ENCODE data around the gene STEAP2. TPM values are rescaled to one million over a fixed set of nuclear protein-coding genes. Genes with fewer than 3 reads are reported as not detected.

STEAP2 gene
- total RNA-seq, 2 donors from 2014 or later, result 4.0 to 11.0 TPM

DNA sequence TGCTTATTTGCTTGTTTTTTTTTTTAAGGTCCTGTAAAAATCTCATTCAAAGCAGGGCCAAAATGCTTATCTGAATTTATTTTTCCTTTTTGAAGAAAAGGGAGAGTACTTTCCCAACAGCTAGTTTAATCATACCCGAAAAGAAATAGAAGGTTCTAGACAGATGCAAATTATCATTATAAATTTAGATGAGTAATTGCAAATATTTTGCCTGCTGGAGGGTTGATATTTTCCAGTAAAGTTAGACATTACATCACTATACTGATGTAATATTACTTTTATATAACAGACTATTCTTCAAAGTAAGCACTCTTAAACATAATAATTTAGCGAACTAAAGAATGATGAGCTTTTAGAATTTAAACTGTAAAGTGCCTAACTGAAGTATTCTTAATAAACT lies 19.3 kb downstream of the STEAP2 start:
- H3K36me3 Mint-ChIP-seq (ENCODE audit: low read depth), result no peaks in the 10 kb centered on the region
- no peak overlapping the region for H3K27ac Mint-ChIP-seq
- H3K27me3 Mint-ChIP-seq (ENCODE audit: insufficient read depth), result no peaks in the 10 kb centered on the region
- H3K4me3 ChIP-seq (ENCODE audit: low read length), result no peak overlapping the region
- H3K27ac ChIP-seq (ENCODE audit: low read depth, low read length), result no peak overlapping the region
- no peak for DNase-seq
- H3K36me3 ChIP-seq (ENCODE audit: control insufficient read depth, insufficient read depth, low read length), result no peaks in the 10 kb centered on the region
- H3K9ac ChIP-seq (ENCODE audit: extremely low read depth, low read length, poor library complexity, severe bottlenecking), result no peak overlapping the region
- H3K9me3 Mint-ChIP-seq, result no peaks in the 10 kb centered on the region
- no CpG with 5 or more reads among the region's 2 CpGs for WGBS, 2 experiments (ENCODE audit: insufficient coverage in 1 of 2, insufficient read length in 1 of 2)
- peaks cover 10% of the 10 kb centered on the region for H3K4me1 ChIP-seq (ENCODE audit: control insufficient read depth, insufficient read depth, low read length)
- no peaks in the 10 kb centered on the region for H3K27me3 ChIP-seq (ENCODE audit: control insufficient read depth, insufficient read depth, low read length, poor library complexity, severe bottlenecking)
- no peak overlapping the region for H3K4me3 Mint-ChIP-seq
- no peaks in the 10 kb centered on the region for H3K9me3 ChIP-seq (ENCODE audit: control insufficient read depth, low read length)
- no peak for TF ChIP-seq CTCF (conservative IDR thresholded peaks at IDR 0.05)
- peaks cover 16% of the 10 kb centered on the region for H3K4me1 Mint-ChIP-seq

DNA sequence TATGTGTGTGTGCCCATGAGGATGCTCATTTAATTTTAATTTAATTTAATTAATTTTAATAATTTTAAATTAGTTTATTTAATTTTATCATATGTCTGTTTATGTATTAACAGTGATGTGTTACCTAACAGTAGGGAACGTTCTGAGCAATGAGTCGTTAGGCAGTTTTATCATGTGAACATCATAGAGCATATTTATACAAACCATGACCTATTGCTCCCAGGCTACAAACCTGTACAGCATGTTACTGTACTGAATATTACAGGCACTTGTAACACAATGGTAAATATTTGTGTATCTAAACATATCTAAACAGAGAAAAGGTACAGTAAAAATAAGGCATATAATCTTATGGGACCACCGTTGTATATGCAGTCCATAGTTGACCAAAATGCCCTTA lies 19.8 kb downstream of the STEAP2 start:
- H3K27me3 ChIP-seq (ENCODE audit: control insufficient read depth, insufficient read depth, low read length, poor library complexity, severe bottlenecking), result no peaks in the 10 kb centered on the region
- no peak overlapping the region for H3K4me3 ChIP-seq (ENCODE audit: low read length)
- TF ChIP-seq CTCF (conservative IDR thresholded peaks at IDR 0.05), result no peak
- no peak for DNase-seq
- peaks cover 16% of the 10 kb centered on the region for H3K4me1 Mint-ChIP-seq
- no peak overlapping the region for H3K27ac ChIP-seq (ENCODE audit: low read depth, low read length)
- no peaks in the 10 kb centered on the region for H3K9me3 Mint-ChIP-seq
- H3K36me3 ChIP-seq (ENCODE audit: control insufficient read depth, insufficient read depth, low read length), result no peaks in the 10 kb centered on the region
- WGBS, 2 experiments (ENCODE audit: insufficient coverage in 1 of 2, insufficient read length in 1 of 2), result 100% methylated on average over 3 of the region's 3 CpGs; no CpG with 5 or more reads in 1 of the 2 experiments
- H3K36me3 Mint-ChIP-seq (ENCODE audit: low read depth), result no peaks in the 10 kb centered on the region
- no peak overlapping the region for H3K27ac Mint-ChIP-seq
- no peak overlapping the region for H3K4me3 Mint-ChIP-seq
- peaks cover 10% of the 10 kb centered on the region for H3K4me1 ChIP-seq (ENCODE audit: control insufficient read depth, insufficient read depth, low read length)
- no peak overlapping the region for H3K9ac ChIP-seq (ENCODE audit: extremely low read depth, low read length, poor library complexity, severe bottlenecking)
- H3K9me3 ChIP-seq (ENCODE audit: control insufficient read depth, low read length), result no peaks in the 10 kb centered on the region
- H3K27me3 Mint-ChIP-seq (ENCODE audit: insufficient read depth), result no peaks in the 10 kb centered on the region

DNA sequence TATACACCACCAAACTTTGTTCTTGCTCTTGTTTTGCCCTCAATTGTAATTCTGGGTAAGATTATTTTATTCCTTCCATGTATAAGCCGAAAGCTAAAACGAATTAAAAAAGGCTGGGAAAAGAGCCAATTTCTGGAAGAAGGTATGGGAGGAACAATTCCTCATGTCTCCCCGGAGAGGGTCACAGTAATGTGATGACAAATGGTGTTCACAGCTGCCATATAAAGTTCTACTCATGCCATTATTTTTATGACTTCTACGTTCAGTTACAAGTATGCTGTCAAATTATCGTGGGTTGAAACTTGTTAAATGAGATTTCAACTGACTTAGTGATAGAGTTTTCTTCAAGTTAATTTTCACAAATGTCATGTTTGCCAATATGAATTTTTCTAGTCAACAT lies 20.9 kb downstream of the STEAP2 start:
- Histone ChIP-seq H3K4me1 (ENCODE audit: control insufficient read depth, insufficient read depth, low read length) (peaks cover 7% of the 10 kb centered on the region), H3K27ac (ENCODE audit: low read depth, low read length) (no peak overlapping the region), H3K36me3 (ENCODE audit: control insufficient read depth, insufficient read depth, low read length) (no peaks in the 10 kb centered on the region), H3K27me3 (ENCODE audit: control insufficient read depth, insufficient read depth, low read length, poor library complexity, severe bottlenecking) (no peaks in the 10 kb centered on the region), H3K9ac (ENCODE audit: extremely low read depth, low read length, poor library complexity, severe bottlenecking) (no peak overlapping the region), H3K9me3 (ENCODE audit: control insufficient read depth, low read length) (no peaks in the 10 kb centered on the region), H3K4me3 (ENCODE audit: low read length) (no peak overlapping the region)
- Mint-ChIP-seq H3K4me3 (no peak overlapping the region), H3K36me3 (ENCODE audit: low read depth) (no peaks in the 10 kb centered on the region), H3K4me1 (peaks cover 9% of the 10 kb centered on the region), H3K9me3 (no peaks in the 10 kb centered on the region), H3K27me3 (ENCODE audit: insufficient read depth) (no peaks in the 10 kb centered on the region), H3K27ac (no peak overlapping the region)
- no peak for TF ChIP-seq CTCF (conservative IDR thresholded peaks at IDR 0.05)
- no peak for DNase-seq
- WGBS, 2 experiments (ENCODE audit: insufficient coverage in 1 of 2, insufficient read length in 1 of 2), result 85 to 91% methylated on average over 3 to 5 of the region's 5 CpGs
